HepG2 (cell line): ENCODE results near the gene MSGN1. TPM values are rescaled to one million over a fixed set of nuclear protein-coding genes. Genes with fewer than 3 reads are reported as not detected.
A peak's percentile ranks its signal among the peaks of the same experiment; 100 is the strongest.

Experiments
- ATAC-seq: fragments of 200-7000 bp; cut with Tn5 transposase; 3 replicates; pipeline ENCODE4 v1.9.1; 2020; ENCODE audit warnings: mild to moderate bottlenecking, moderate library complexity
- BruUV-seq: library from RNA; stranded (reverse); fragments of 400-500 nt; replicated peaks from 2 replicates; lab custom pipeline; 2021; lab: Mats Ljungman, UMichigan
- CTCF ChIA-PET: fragments of 300-600 bp; formaldehyde crosslinking; extraction: SDS; loops from one replicate; lab custom pipeline; 2021; ENCODE audit warnings: low total read pairs, inconsistent platforms, low intra/inter-chr PET ratio; lab: Yijun Ruan, JAX
- POLR2A ChIA-PET: fragments of 350-600 bp; sonication (Branson Sonifier 250); formaldehyde crosslinking; loops from one replicate; lab custom pipeline; 2020; ENCODE audit warnings: antibody characterized with exemption, inconsistent platforms; lab: Yijun Ruan, JAX
- DNase-seq: peaks from one replicate; pipeline ENCODE4 v3.0.0-alpha.2; 2015; ENCODE audit warnings: low spot score
- FAIRE-seq: peaks from 3 replicates; lab custom pipeline; 2011; peaks lifted over from hg19 to GRCh38; lab: Jason Lieb, UNC
- H2AFZ ChIP-seq: one replicate; pipeline ENCODE4 v1.6.1; 2011; ENCODE audit warnings: low read length, inconsistent platforms
- H3K27ac ChIP-seq: fragments of 300-600 bp; 3 replicates; pipeline ENCODE4 v1.8.0; 2011; ENCODE audit warnings: mixed run types, mild to moderate bottlenecking, mixed read lengths, low read length, inconsistent platforms; ENCODE audit not compliant: insufficient read depth; ENCODE audit errors: extremely low read length
- H3K27me3 ChIP-seq, 2 experiments: fragments of 200-600 bp in 1 of 2; 2 replicates in 1 of 2; 3 replicates in 1 of 2; pipeline versions ENCODE4 v1.6.0 to v1.8.0; 2011; ENCODE audit warnings: low read length in 2 of 2, mild to moderate bottlenecking in 2 of 2, moderate library complexity in 2 of 2, inconsistent platforms in 1 of 2; ENCODE audit not compliant: insufficient read depth in 2 of 2, control insufficient read depth in 1 of 2
- H3K36me3 ChIP-seq, 2 experiments: fragments of 200-600 bp in 1 of 2; replicated peaks in 1 of 2; 2 replicates in 1 of 2; 3 replicates in 1 of 2; pipeline versions ENCODE4 v1.5.1 to v1.8.0; 2011; ENCODE audit warnings: low read length in 2 of 2, inconsistent platforms in 1 of 2; ENCODE audit not compliant: insufficient read depth in 2 of 2, control insufficient read depth in 1 of 2
- H3K4me1 ChIP-seq: 2 replicates; pipeline ENCODE4 v1.5.1; 2012; ENCODE audit warnings: low read length, inconsistent platforms; ENCODE audit not compliant: insufficient read depth
- H3K4me2 ChIP-seq: 2 replicates; pipeline ENCODE4 v1.6.0; 2011; ENCODE audit warnings: low read depth, low read length, inconsistent platforms
- H3K4me3 ChIP-seq, 3 experiments: fragments of 200-600 bp in 1 of 3; sonication (generic), shearing (Covaris generic) in 1 of 3; replicated peaks in 1 of 3; 2 replicates each; pipeline ENCODE4 v1.5.1; 2011 to 2016; ENCODE audit warnings: low read length in 3 of 3, inconsistent platforms in 2 of 3, low read depth in 2 of 3, mild to moderate bottlenecking in 2 of 3, control low read depth in 1 of 3, mixed read lengths in 1 of 3; ENCODE audit not compliant: insufficient read depth in 1 of 3
- H3K79me2 ChIP-seq: one replicate; pipeline ENCODE4 v1.6.1; 2011; ENCODE audit warnings: low read length, inconsistent platforms; ENCODE audit not compliant: insufficient read depth
- H3K9ac ChIP-seq: 2 replicates; pipeline ENCODE4 v1.6.0; 2011; ENCODE audit warnings: mild to moderate bottlenecking, low read depth, low read length, inconsistent platforms; ENCODE audit not compliant: insufficient read depth
- H3K9me3 ChIP-seq: 2 replicates; pipeline ENCODE4 v1.5.1; 2012; ENCODE audit warnings: mild to moderate bottlenecking, low read length
- H4K20me1 ChIP-seq: 2 replicates; pipeline ENCODE4 v1.6.0; 2011; ENCODE audit warnings: inconsistent platforms, mild to moderate bottlenecking, low read length, moderate library complexity; ENCODE audit not compliant: insufficient read depth
- ARID2 ChIP-seq: sonication (generic); formaldehyde crosslinking; IDR thresholded peaks from 2 replicates; pipeline ENCODE4 v1.8.1; 2022; ENCODE audit warnings: mild to moderate bottlenecking, missing genetic modification reagents, borderline replicate concordance
- HMGXB3 ChIP-seq: sonication (generic); formaldehyde crosslinking; IDR thresholded peaks from 2 replicates; pipeline ENCODE4 v1.4.0; 2020; ENCODE audit warnings: missing genetic modification reagents, borderline replicate concordance
- HOXA9 ChIP-seq: sonication (generic); formaldehyde crosslinking; IDR thresholded peaks from 2 replicates; pipeline ENCODE4 v1.8.1; 2022; ENCODE audit warnings: missing genetic modification reagents, mild to moderate bottlenecking, moderate library complexity, borderline replicate concordance
- ZBTB46 ChIP-seq: sonication (generic); formaldehyde crosslinking; IDR thresholded peaks from 2 replicates; pipeline ENCODE4 v1.4.0; 2020; ENCODE audit warnings: mild to moderate bottlenecking, missing genetic modification reagents, borderline replicate concordance
- ZFAT ChIP-seq: sonication (generic); formaldehyde crosslinking; conservative IDR thresholded peaks from 2 replicates; pipeline ENCODE4 v1.8.1; 2023; ENCODE audit warnings: missing genetic modification reagents, inconsistent platforms
- WGBS: methylation state at CpG from one replicate; pipeline ENCODE4 v1.1.6; 2017; ENCODE audit warnings: low lambda C conversion rate; 5-methylcytosine and 5-hydroxymethylcytosine counted together
- in situ Hi-C: cut with HindIII; loops from 2 replicates; pipeline ENCODE4 v1.10.0; 2017; ENCODE audit warnings: low pct_unique_long_range_greater_than_20kb; ENCODE audit not compliant: extremely low pct_ligation_motif_present
- intact Hi-C: fragments of 100-400 bp; cut with micrococcal nuclease; formaldehyde crosslinking; loops from one replicate; pipeline ENCODE4 v1.10.0; 2022; ENCODE audit not compliant: unreplicated experiment
- polyA plus RNA-seq, 8 experiments: library from polyadenylated mRNA; depleted of rRNA in 3 of 8; stranded (reverse) in 7 of 8; unstranded in 1 of 8; fragments of >200 nt; fragmentation: Illumina TruSeq in 4 of 8; extraction: Trizol in 4 of 8; gene quantifications; 2 replicates each; pipeline versions ENCODE4 v1.2.1 to v1.2.3, GENCODE V29; 2011 to 2016; ENCODE audit warnings: low read depth in 4 of 8, missing spikeins in 1 of 8, mixed read lengths in 1 of 8; ENCODE audit not compliant: insufficient read depth in 1 of 8
- total RNA-seq, 5 experiments: library from RNA; depleted of rRNA; stranded (reverse); fragments of >200 nt; fragmentation: Illumina TruSeq; extraction: Trizol; gene quantifications; 2 replicates each; pipeline ENCODE4 v1.2.3, GENCODE V29; 2016; ENCODE audit warnings: low read depth in 1 of 5

The MSGN1 gene
- total and polyA plus RNA-seq, 2 of the 13 experiments (the other 11 are each of a cell fraction or from before 2014, with no cell fraction given), result not detected

GRCh38 chr2:17853799-17854198 is 37.5 kb downstream of the MSGN1 start:
- Histone ChIP-seq H3K79me2 (no peaks in the 10 kb centered on the region), H3K4me3 (no peak overlapping the region), H3K27me3 (peaks cover 0 to 4% of the 10 kb centered on the region in 2 experiments; a peak in 2 of 5 replicates), H3K27ac (no peak overlapping the region), H3K9me3 (no peaks in the 10 kb centered on the region), H3K36me3 (no peaks in the 10 kb centered on the region), H4K20me1 (no peaks in the 10 kb centered on the region), H3K9ac (no peak overlapping the region), H3K4me2 (no peak overlapping the region), H2AFZ (no peak overlapping the region), H3K4me1 (no peaks in the 10 kb centered on the region)
- no TSS peak for BruUV-seq
- intact Hi-C loops (no loop called here), in situ Hi-C loops (loop anchor here (5.0 kb wide), 2 partner anchors 299 to 524 kb away; no protein-coding TSS in a partner anchor)
- no peak for DNase-seq
- CTCF ChIA-PET, result no interaction called here
- WGBS, result 17% methylated on average over 4 of the region's 4 CpGs
- TF ChIP-seq ZBTB46 (CRISPR knock-in tag) (no peak), HMGXB3 (CRISPR knock-in tag) (no peak), ZFAT (CRISPR knock-in tag) (no peak), ARID2 (no peak), HOXA9 (CRISPR knock-in tag) (no peak)
- POLR2A ChIA-PET, result no interaction called here
- ATAC-seq, result peak; percentile 27; the same call in 1 of the 3 replicates
- FAIRE-seq, result no peak
